ENCODE results near the gene TCF19.

DNA sequence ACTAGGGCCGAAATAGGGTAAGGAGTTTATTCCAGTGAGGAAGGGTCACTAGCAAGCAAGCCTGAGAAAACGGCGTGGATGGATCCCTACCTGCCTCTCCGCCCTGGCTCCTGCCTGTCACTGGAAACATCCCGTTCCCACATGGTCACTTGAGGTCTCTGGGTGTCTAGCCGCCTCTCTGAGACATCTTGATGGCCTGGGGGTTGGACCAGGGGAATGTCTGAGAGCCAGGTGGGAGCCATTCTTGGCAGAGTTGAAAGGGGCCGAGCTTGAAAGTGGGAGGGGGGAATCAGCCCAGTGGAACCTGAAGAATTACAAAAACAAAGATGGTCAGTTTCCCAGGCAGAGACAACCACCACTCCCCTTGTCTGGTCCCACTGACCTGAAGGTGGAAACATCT, 1.7 kb upstream of the TCF19 start:
- TF ChIP-seq GATA3 (IDR thresholded peaks at IDR 0.05; ENCODE audit: low read depth, low read length) (no peak), GATA2 (IDR thresholded peaks at IDR 0.05; ENCODE audit: low read depth, low read length) (no peak)
